HepG2 (cell line): ENCODE results near the gene HHIPL1. TPM values are rescaled to one million over a fixed set of nuclear protein-coding genes. Genes with fewer than 3 reads are reported as not detected.
A peak's percentile ranks its signal among the peaks of the same experiment; 100 is the strongest.

Experiments
- ATAC-seq: fragments of 200-7000 bp; cut with Tn5 transposase; 3 replicates; pipeline ENCODE4 v1.9.1; 2020; ENCODE audit warnings: mild to moderate bottlenecking, moderate library complexity
- BruUV-seq: library from RNA; stranded (reverse); fragments of 400-500 nt; replicated peaks from 2 replicates; lab custom pipeline; 2021; lab: Mats Ljungman, UMichigan
- CTCF ChIA-PET: fragments of 300-600 bp; formaldehyde crosslinking; extraction: SDS; loops from one replicate; lab custom pipeline; 2021; ENCODE audit warnings: low total read pairs, inconsistent platforms, low intra/inter-chr PET ratio; lab: Yijun Ruan, JAX
- POLR2A ChIA-PET: fragments of 350-600 bp; sonication (Branson Sonifier 250); formaldehyde crosslinking; loops from one replicate; lab custom pipeline; 2020; ENCODE audit warnings: antibody characterized with exemption, inconsistent platforms; lab: Yijun Ruan, JAX
- DNase-seq: peaks from one replicate; pipeline ENCODE4 v3.0.0-alpha.2; 2015; ENCODE audit warnings: low spot score
- FAIRE-seq: peaks from 3 replicates; lab custom pipeline; 2011; peaks lifted over from hg19 to GRCh38; lab: Jason Lieb, UNC
- H2AFZ ChIP-seq: one replicate; pipeline ENCODE4 v1.6.1; 2011; ENCODE audit warnings: low read length, inconsistent platforms
- H3K27ac ChIP-seq: fragments of 300-600 bp; 3 replicates; pipeline ENCODE4 v1.8.0; 2011; ENCODE audit warnings: mixed run types, mild to moderate bottlenecking, mixed read lengths, low read length, inconsistent platforms; ENCODE audit not compliant: insufficient read depth; ENCODE audit errors: extremely low read length
- H3K27me3 ChIP-seq, 2 experiments: fragments of 200-600 bp in 1 of 2; 2 replicates in 1 of 2; 3 replicates in 1 of 2; pipeline versions ENCODE4 v1.6.0 to v1.8.0; 2011; ENCODE audit warnings: low read length in 2 of 2, mild to moderate bottlenecking in 2 of 2, moderate library complexity in 2 of 2, inconsistent platforms in 1 of 2; ENCODE audit not compliant: insufficient read depth in 2 of 2, control insufficient read depth in 1 of 2
- H3K36me3 ChIP-seq, 2 experiments: fragments of 200-600 bp in 1 of 2; replicated peaks in 1 of 2; 2 replicates in 1 of 2; 3 replicates in 1 of 2; pipeline versions ENCODE4 v1.5.1 to v1.8.0; 2011; ENCODE audit warnings: low read length in 2 of 2, inconsistent platforms in 1 of 2; ENCODE audit not compliant: insufficient read depth in 2 of 2, control insufficient read depth in 1 of 2
- H3K4me1 ChIP-seq: 2 replicates; pipeline ENCODE4 v1.5.1; 2012; ENCODE audit warnings: low read length, inconsistent platforms; ENCODE audit not compliant: insufficient read depth
- H3K4me2 ChIP-seq: 2 replicates; pipeline ENCODE4 v1.6.0; 2011; ENCODE audit warnings: low read depth, low read length, inconsistent platforms
- H3K4me3 ChIP-seq, 3 experiments: fragments of 200-600 bp in 1 of 3; sonication (generic), shearing (Covaris generic) in 1 of 3; replicated peaks in 1 of 3; 2 replicates each; pipeline ENCODE4 v1.5.1; 2011 to 2016; ENCODE audit warnings: low read length in 3 of 3, inconsistent platforms in 2 of 3, low read depth in 2 of 3, mild to moderate bottlenecking in 2 of 3, control low read depth in 1 of 3, mixed read lengths in 1 of 3; ENCODE audit not compliant: insufficient read depth in 1 of 3
- H3K79me2 ChIP-seq: one replicate; pipeline ENCODE4 v1.6.1; 2011; ENCODE audit warnings: low read length, inconsistent platforms; ENCODE audit not compliant: insufficient read depth
- H3K9ac ChIP-seq: 2 replicates; pipeline ENCODE4 v1.6.0; 2011; ENCODE audit warnings: mild to moderate bottlenecking, low read depth, low read length, inconsistent platforms; ENCODE audit not compliant: insufficient read depth
- H3K9me3 ChIP-seq: 2 replicates; pipeline ENCODE4 v1.5.1; 2012; ENCODE audit warnings: mild to moderate bottlenecking, low read length
- H4K20me1 ChIP-seq: 2 replicates; pipeline ENCODE4 v1.6.0; 2011; ENCODE audit warnings: inconsistent platforms, mild to moderate bottlenecking, low read length, moderate library complexity; ENCODE audit not compliant: insufficient read depth
- BRD4 ChIP-seq: sonication (generic); formaldehyde crosslinking; IDR thresholded peaks from 2 replicates; pipeline ENCODE4 v1.4.0; 2020; ENCODE audit warnings: missing genetic modification reagents
- CREBL2 ChIP-seq: sonication (generic); formaldehyde crosslinking; IDR thresholded peaks from 2 replicates; pipeline ENCODE4 v1.8.1; 2023; ENCODE audit warnings: missing genetic modification reagents, mild to moderate bottlenecking, borderline replicate concordance
- CTCF ChIP-seq: sonication (generic); formaldehyde crosslinking; IDR thresholded peaks from 2 replicates; pipeline ENCODE4 v1.5.0; 2020; ENCODE audit warnings: mild to moderate bottlenecking, missing genetic modification reagents, moderate library complexity
- GPBP1L1 ChIP-seq: sonication (generic); formaldehyde crosslinking; IDR thresholded peaks from 2 replicates; pipeline ENCODE4 v1.5.0; 2020; ENCODE audit warnings: mild to moderate bottlenecking, missing genetic modification reagents
- HIC2 ChIP-seq: sonication (generic); formaldehyde crosslinking; IDR thresholded peaks from 2 replicates; pipeline ENCODE4 v1.9.0; 2022; ENCODE audit warnings: low read depth, missing genetic modification reagents
- HNF4A ChIP-seq: sonication (generic); formaldehyde crosslinking; IDR thresholded peaks from 2 replicates; pipeline ENCODE4 v1.4.0; 2020; ENCODE audit warnings: missing genetic modification reagents
- LCORL ChIP-seq, 2 experiments: fragments of 450-650 bp in 1 of 2; sonication (generic) in 1 of 2; formaldehyde crosslinking in 1 of 2; IDR thresholded peaks; 2 replicates each; pipeline versions ENCODE4 v1.5.0 to v1.6.1; 2017 to 2020; ENCODE audit warnings: antibody characterized with exemption in 1 of 2, missing genetic modification reagents in 1 of 2
- MAX ChIP-seq: IDR thresholded peaks from 2 replicates; pipeline ENCODE4 v1.6.1; 2012; ENCODE audit warnings: inconsistent platforms
- MXD3 ChIP-seq: IDR thresholded peaks from 2 replicates; pipeline ENCODE4 v1.6.1; 2016; ENCODE audit warnings: mild to moderate bottlenecking, missing biosample characterization, missing genetic modification reagents
- MXI1 ChIP-seq: IDR thresholded peaks from 3 replicates; pipeline ENCODE4 v1.6.1; 2012; ENCODE audit warnings: low read depth, low read length, inconsistent platforms, borderline replicate concordance
- NFE2L2 ChIP-seq: fragments of 150-350 bp; IDR thresholded peaks from 2 replicates; pipeline ENCODE4 v1.6.1; 2014; ENCODE audit warnings: low read length
- POGZ ChIP-seq: sonication (generic); formaldehyde crosslinking; IDR thresholded peaks from 2 replicates; pipeline ENCODE4 v1.4.0; 2020; ENCODE audit warnings: mild to moderate bottlenecking, missing genetic modification reagents
- RCOR2 ChIP-seq: IDR thresholded peaks from 2 replicates; pipeline ENCODE4 v1.6.1; 2016; ENCODE audit warnings: missing biosample characterization, missing genetic modification reagents
- RFXAP ChIP-seq: sonication (generic); formaldehyde crosslinking; IDR thresholded peaks from 2 replicates; pipeline ENCODE4 v1.4.0; 2020; ENCODE audit warnings: missing genetic modification reagents, borderline replicate concordance
- SALL1 ChIP-seq: sonication (generic); formaldehyde crosslinking; IDR thresholded peaks from 2 replicates; pipeline ENCODE4 v1.8.0; 2022; ENCODE audit warnings: mild to moderate bottlenecking, missing genetic modification reagents
- SAP130 ChIP-seq: IDR thresholded peaks from 2 replicates; pipeline ENCODE4 v1.6.1; 2016; ENCODE audit warnings: low read depth
- WGBS: methylation state at CpG from one replicate; pipeline ENCODE4 v1.1.6; 2017; ENCODE audit warnings: low lambda C conversion rate; 5-methylcytosine and 5-hydroxymethylcytosine counted together
- in situ Hi-C: cut with HindIII; loops from 2 replicates; pipeline ENCODE4 v1.10.0; 2017; ENCODE audit warnings: low pct_unique_long_range_greater_than_20kb; ENCODE audit not compliant: extremely low pct_ligation_motif_present
- intact Hi-C: fragments of 100-400 bp; cut with micrococcal nuclease; formaldehyde crosslinking; loops from one replicate; pipeline ENCODE4 v1.10.0; 2022; ENCODE audit not compliant: unreplicated experiment
- polyA plus RNA-seq, 8 experiments: library from polyadenylated mRNA; depleted of rRNA in 3 of 8; stranded (reverse) in 7 of 8; unstranded in 1 of 8; fragments of >200 nt; fragmentation: Illumina TruSeq in 4 of 8; extraction: Trizol in 4 of 8; gene quantifications; 2 replicates each; pipeline versions ENCODE4 v1.2.1 to v1.2.3, GENCODE V29; 2011 to 2016; ENCODE audit warnings: low read depth in 4 of 8, missing spikeins in 1 of 8, mixed read lengths in 1 of 8; ENCODE audit not compliant: insufficient read depth in 1 of 8
- total RNA-seq, 5 experiments: library from RNA; depleted of rRNA; stranded (reverse); fragments of >200 nt; fragmentation: Illumina TruSeq; extraction: Trizol; gene quantifications; 2 replicates each; pipeline ENCODE4 v1.2.3, GENCODE V29; 2016; ENCODE audit warnings: low read depth in 1 of 5

Gene HHIPL1
- total and polyA plus RNA-seq, 2 of the 13 experiments (the other 11 are each of a cell fraction or from before 2014, with no cell fraction given) = not detected

GRCh38 chr14:99609245-99610170, 35.4 kb upstream of the HHIPL1 start (continued):
- no peak for TF ChIP-seq GPBP1L1 (CRISPR knock-in tag)
- no peak for TF ChIP-seq NFE2L2
- TF ChIP-seq MXD3 (CRISPR knock-in tag) = no peak
- TF ChIP-seq MXI1 = no peak
- peak; percentile 37; the same call in 1 of the 2 replicates for TF ChIP-seq MAX
- no peak for TF ChIP-seq RFXAP (CRISPR knock-in tag)

GRCh38 chr14:99611646-99612045, 33.3 kb upstream of the HHIPL1 start:
- WGBS = 25% methylated on average over 4 of the region's 4 CpGs
- peaks cover 42% of the 10 kb centered on the region for H3K4me1 ChIP-seq
- ChIA-PET POLR2A (no interaction called here), CTCF (no interaction called here)
- ATAC-seq (no peak), DNase-seq (no peak), FAIRE-seq (no peak)
- H3K27ac ChIP-seq = no peak overlapping the region
- H3K79me2 ChIP-seq = no peaks in the 10 kb centered on the region
- H3K4me2 ChIP-seq = peak overlapping the region; percentile 5; the same call in 1 of the 2 replicates
- H3K4me3 ChIP-seq = no peak overlapping the region
- in situ Hi-C loops = no loop called here
- no peak overlapping the region for H2AFZ ChIP-seq
- no peaks in the 10 kb centered on the region for H4K20me1 ChIP-seq
- H3K9ac ChIP-seq = no peak overlapping the region
- intact Hi-C loops = no loop called here
- BruUV-seq = no TSS peak
- H3K27me3 ChIP-seq = peaks cover 1 to 22% of the 10 kb centered on the region in 2 experiments; a peak in 2 of 5 replicates
- H3K36me3 ChIP-seq = no peaks in the 10 kb centered on the region
- H3K9me3 ChIP-seq = no peaks in the 10 kb centered on the region
- TF ChIP-seq CREBL2 (no peak), BRD4 (CRISPR knock-in tag) (no peak), RCOR2 (CRISPR knock-in tag) (no peak), CTCF (CRISPR knock-in tag) (no peak), SAP130 (CRISPR knock-in tag) (0 out of 2 replicates have a peak, but pooled peaks have one; percentile 16), SALL1 (no peak), POGZ (CRISPR knock-in tag) (no peak), HNF4A (CRISPR knock-in tag) (peak; percentile 61; the same call in 1 of the 2 replicates), LCORL (IDR thresholded peaks at IDR 0.05) (no peak), LCORL (CRISPR knock-in tag; IDR thresholded peaks at IDR 0.05) (0 out of 2 replicates have a peak, but pooled peaks have one; percentile 23), HIC2 (CRISPR knock-in tag) (no peak)
